ENCODE results near the gene ATG12.

The ATG12 gene

DNA sequence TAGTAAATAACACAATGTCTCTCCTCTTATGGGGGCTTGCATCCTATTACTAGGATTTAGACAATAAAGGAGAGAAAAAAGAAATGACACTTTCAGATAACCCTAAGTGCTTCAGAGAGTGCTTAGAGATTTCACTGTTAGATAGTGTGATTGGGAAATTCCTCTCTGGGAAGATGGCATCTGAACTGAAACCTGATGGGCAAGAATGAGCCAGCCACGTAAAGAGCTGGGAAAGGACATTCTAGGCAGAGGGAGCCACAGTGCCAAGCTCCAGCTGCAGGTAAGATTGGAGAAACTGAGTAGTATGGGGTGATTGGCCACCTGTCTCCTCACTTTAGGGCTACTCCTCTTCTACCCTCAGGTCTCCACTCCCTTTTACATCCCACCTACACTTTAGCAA is 39.4 kb downstream of the ATG12 start:
- no peak for DNase-seq

DNA sequence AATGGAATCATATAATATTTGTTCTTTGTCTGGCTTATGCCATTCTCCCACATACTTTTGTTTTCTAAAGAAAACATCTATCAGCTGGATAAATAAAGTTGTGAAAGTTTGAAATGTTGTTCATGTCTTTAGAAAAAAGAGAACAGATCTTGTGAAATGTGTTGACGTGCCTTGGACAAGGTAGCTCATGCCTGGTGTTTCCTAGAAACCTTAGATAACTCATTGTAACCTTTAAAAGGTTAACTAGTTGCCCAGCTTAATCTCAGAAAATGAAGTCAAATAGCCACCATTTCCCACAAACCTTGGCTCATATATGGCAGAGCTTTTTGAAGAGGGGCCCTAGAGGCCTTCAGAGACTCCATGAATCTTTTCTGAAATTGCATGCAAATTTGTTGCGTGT is 40.2 kb downstream of the ATG12 start:
- DNase-seq = no peak

- DNase-seq = no peak
Observed at GRCh38 chr5:115800108-115800507, 41.3 kb downstream of the ATG12 start.

GRCh38 chr5:115798252-115798651 is 43.1 kb downstream of the ATG12 start:
- DNase-seq = no peak

- no peak for DNase-seq
Observed at GRCh38 chr5:115796656-115797055, 44.7 kb downstream of the ATG12 start.

DNA sequence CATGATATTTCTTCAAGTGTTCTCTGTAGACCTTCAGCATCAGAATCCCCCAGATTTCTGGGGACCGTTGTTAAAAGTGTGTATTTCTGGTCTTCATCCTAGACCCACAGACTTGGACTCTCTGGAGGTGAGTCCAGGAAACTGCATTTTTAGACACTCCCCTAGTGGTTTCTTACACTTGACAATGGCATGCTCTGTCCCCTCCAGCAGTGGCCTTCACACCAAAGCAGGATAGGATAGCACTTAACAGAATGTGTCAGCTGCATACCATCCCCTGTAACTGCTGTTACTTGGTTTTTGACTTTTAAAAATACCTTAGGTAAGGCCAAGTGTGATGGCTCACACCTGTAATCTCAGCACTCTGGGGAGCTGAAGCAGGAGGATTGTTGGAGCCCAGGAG is 45.7 kb downstream of the ATG12 start:
- DNase-seq = no peak

DNA sequence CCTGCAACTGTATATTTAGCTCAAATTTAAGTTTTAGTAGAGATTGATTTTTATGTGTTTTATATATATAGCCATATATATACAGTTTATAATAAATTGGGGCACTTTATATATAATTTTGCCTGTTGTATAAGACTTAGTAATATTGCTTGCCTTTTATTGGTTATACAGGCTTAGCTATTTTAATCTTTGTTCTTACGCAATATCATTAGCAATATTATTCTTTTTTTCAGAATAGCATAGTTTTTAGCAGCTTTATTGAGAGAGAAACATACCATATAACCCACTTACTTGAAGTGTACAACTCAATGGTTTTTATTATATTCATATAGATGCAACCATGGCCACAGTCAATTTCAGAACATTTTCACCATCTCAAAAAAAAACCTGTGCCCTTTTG is 52.9 kb downstream of the ATG12 start:
- DNase-seq = no peak

DNA sequence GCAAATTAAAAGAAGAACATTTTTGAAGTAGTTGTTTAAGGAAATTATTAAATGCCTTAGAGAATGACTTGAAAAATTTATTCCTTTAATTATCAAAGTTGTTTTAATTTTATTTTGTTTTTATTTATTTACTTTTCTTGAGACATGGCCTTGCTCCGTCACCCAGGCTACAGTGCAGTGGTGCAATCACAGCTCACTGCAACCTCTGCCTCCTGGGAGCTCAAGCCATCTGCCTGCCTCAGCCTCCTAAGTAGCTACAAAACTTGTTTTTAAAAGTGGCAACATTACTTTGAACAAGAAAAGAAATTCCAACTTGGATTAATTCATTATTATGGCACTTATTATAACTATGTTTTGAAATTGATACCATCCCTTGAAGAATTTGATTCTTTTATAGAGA is 53.9 kb downstream of the ATG12 start:
- no peak for DNase-seq

DNA sequence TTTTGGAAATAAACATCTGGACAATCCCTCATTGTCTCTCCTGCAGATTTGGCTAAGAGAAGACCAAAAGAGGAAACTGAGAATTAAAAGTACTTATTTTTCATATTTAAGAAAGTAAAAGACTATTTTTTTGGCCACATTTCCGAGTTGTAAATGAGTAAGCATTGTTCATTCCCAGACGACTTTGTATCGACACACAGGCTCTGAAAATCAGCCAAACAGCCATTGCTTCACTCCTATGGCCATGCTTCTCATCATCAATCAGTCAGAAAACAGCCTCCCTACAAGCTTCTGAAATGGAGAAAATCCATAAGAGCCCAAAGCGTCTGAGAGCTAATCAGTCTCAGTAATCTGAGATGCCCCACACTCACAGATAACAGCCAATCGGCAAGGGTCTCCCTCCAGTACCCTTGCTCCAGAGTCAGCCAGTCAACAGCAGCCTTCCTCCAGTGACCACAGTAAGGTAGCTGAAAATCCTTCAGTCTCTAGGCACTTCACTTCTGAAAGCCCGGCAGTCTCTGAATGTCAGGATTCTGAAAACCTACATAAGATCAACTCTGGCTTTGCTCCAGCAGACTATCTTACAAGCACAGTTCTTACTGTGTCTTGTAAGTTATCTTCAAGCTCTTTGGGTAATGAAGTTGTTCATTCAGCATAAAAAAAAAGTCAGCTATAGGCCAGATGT is 55.8 kb downstream of the ATG12 start:
- DNase-seq = no peak

DNA sequence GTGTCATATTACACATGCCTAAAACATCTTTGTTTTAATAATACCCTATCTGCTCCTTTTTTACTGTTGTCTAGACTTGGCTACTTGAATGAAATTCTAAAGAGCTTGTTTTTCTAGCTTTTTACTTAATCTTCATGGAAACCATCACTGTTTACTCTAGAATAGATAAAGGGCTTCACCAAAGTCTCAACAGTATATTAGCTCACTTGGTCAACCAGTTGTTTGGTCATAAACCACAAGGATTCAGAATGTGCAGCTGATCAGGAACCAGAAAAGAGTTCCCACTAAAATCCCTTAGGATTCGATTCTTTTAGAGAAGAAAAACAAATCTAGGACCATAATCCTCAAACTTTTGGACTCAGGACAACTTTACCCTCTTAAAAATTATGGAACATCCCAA is 62.9 kb downstream of the ATG12 start:
- no peak for DNase-seq
